ENCODE measurements around the gene SCN9A.

Gene SCN9A

GRCh38 chr2:166167449-166167848 lies 208.3 kb downstream of the SCN9A start:
- no peak for DNase-seq

- DNase-seq = no peak
Observed at GRCh38 chr2:166163775-166164174, 212.0 kb downstream of the SCN9A start.

DNA sequence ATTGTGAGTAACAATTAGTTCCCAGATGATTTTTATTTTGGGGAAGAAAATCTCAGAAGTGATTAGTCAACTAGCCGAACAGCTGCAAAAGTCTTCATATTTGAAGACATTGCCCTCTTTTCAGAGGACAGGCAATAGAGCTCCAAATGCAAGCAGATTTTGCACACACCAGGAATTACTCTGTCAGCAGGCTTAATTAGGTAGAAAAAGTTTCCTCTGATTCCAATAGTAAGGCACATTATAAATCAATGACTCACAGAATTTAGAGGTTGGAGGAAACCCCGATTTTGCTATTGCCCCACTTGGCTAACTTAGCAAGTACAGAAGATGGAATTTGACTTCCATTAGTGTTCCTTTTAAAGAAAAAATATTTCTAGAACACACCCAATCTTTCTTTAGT lies 217.2 kb downstream of the SCN9A start:
- DNase-seq = no peak

- no peak for DNase-seq
Observed at GRCh38 chr2:166157578-166157977, 218.2 kb downstream of the SCN9A start.

GRCh38 chr2:166156985-166157490 lies 218.7 kb downstream of the SCN9A start:
- DNase-seq = no peak

- no peak for DNase-seq
Observed at GRCh38 chr2:166155589-166155988, 220.2 kb downstream of the SCN9A start.

GRCh38 chr2:166154685-166155338 lies 220.9 kb downstream of the SCN9A start:
- DNase-seq = no peak

GRCh38 chr2:166152064-166152463 lies 223.7 kb downstream of the SCN9A start:
- no peak for DNase-seq

- no peak for DNase-seq
Observed at GRCh38 chr2:166148500-166149400, 227.0 kb downstream of the SCN9A start.

GRCh38 chr2:166147883-166148282 lies 227.9 kb downstream of the SCN9A start:
- DNase-seq = no peak
